CD14-positive monocyte (primary cell): ENCODE results near the gene KRTAP5-3. TPM values are rescaled to one million over a fixed set of nuclear protein-coding genes. Genes with fewer than 3 reads are reported as not detected.
A peak's percentile ranks its signal among the peaks of the same experiment; 100 is the strongest.

Experiments
- DNase-seq, 3 donors: peaks; one replicate each; pipeline ENCODE4 v3.0.0-alpha.2; 2011 to 2022
- H2AFZ ChIP-seq: 2 replicates; pipeline ENCODE4 v1.6.0; 2012; ENCODE audit warnings: mild to moderate bottlenecking, low read depth, low read length, inconsistent platforms; ENCODE audit not compliant: insufficient read depth, poor library complexity, severe bottlenecking
- H3K27ac ChIP-seq, 2 donors: 1 replicate in 1 of 2; 2 replicates in 1 of 2; pipeline ENCODE4 v1.5.1; 2012 to 2013; ENCODE audit warnings: low read length in 2 of 2, control low read depth in 1 of 2, inconsistent platforms in 1 of 2, low read depth in 1 of 2, mild to moderate bottlenecking in 1 of 2
- H3K27me3 ChIP-seq, 2 donors: one replicate each; pipeline versions ENCODE4 v1.6.0 to v1.6.1; 2011 to 2013; ENCODE audit warnings: low read length in 2 of 2; ENCODE audit not compliant: control insufficient read depth in 2 of 2, insufficient read depth in 2 of 2
- H3K36me3 ChIP-seq, 2 donors: replicated peaks in 1 of 2; 1 replicate in 1 of 2; 2 replicates in 1 of 2; pipeline versions ENCODE4 v1.5.1 to v1.6.1; 2012 to 2013; ENCODE audit warnings: low read length in 2 of 2, control low read depth in 1 of 2, inconsistent platforms in 1 of 2, mild to moderate bottlenecking in 1 of 2; ENCODE audit not compliant: insufficient read depth in 2 of 2, control insufficient read depth in 1 of 2
- H3K4me1 ChIP-seq, 2 donors: 1 replicate in 1 of 2; 2 replicates in 1 of 2; pipeline versions ENCODE4 v1.5.1 to v1.6.1; 2012 to 2013; ENCODE audit warnings: low read length in 2 of 2, control low read depth in 1 of 2, inconsistent platforms in 1 of 2, mild to moderate bottlenecking in 1 of 2, moderate library complexity in 1 of 2; ENCODE audit not compliant: insufficient read depth in 2 of 2, control insufficient read depth in 1 of 2
- H3K4me2 ChIP-seq: replicated peaks from 2 replicates; pipeline ENCODE3; 2012; ENCODE audit warnings: low read length, moderate library complexity, mild to moderate bottlenecking; ENCODE audit not compliant: poor library complexity, severe bottlenecking; ENCODE audit errors: extremely low read depth
- H3K4me3 ChIP-seq, 3 experiments: fragments of 200-600 bp in 1 of 3; sonication (generic) in 1 of 3; replicated peaks in 1 of 3; 1 replicate in 2 of 3; 2 replicates in 1 of 3; pipeline ENCODE4 v1.5.1; 2011 to 2013; ENCODE audit warnings: low read length in 3 of 3, mild to moderate bottlenecking in 3 of 3, control low read depth in 2 of 3, low read depth in 2 of 3, inconsistent platforms in 1 of 3, moderate library complexity in 1 of 3
- H3K79me2 ChIP-seq: 2 replicates; pipeline ENCODE4 v1.6.0; 2012; ENCODE audit warnings: mild to moderate bottlenecking, control low read depth, inconsistent platforms, low read length, moderate library complexity; ENCODE audit not compliant: insufficient read depth
- H3K9ac ChIP-seq: 2 replicates; pipeline ENCODE4 v1.6.0; 2017; ENCODE audit warnings: low read length, mild to moderate bottlenecking; ENCODE audit not compliant: insufficient read depth, poor library complexity, severe bottlenecking
- H3K9me3 ChIP-seq, 2 donors: replicated peaks in 1 of 2; 1 replicate in 1 of 2; 2 replicates in 1 of 2; pipeline versions ENCODE4 v1.5.1 to v1.6.1; 2012 to 2013; ENCODE audit warnings: low read length in 2 of 2, control low read depth in 1 of 2; ENCODE audit not compliant: control insufficient read depth in 1 of 2, insufficient read depth in 1 of 2
- H4K20me1 ChIP-seq: 2 replicates; pipeline ENCODE4 v1.6.0; 2012; ENCODE audit warnings: mild to moderate bottlenecking, low read length, control low read depth, moderate library complexity; ENCODE audit not compliant: insufficient read depth
- H3K27ac Mint-ChIP-seq, 7 donors: one replicate each; pipeline ENCODE4 v1.8.0; 2020; ENCODE audit warnings: mild to moderate bottlenecking in 7 of 7, mixed read lengths in 7 of 7, moderate library complexity in 6 of 7, inconsistent platforms in 2 of 7
- H3K27me3 Mint-ChIP-seq, 3 donors: one replicate each; pipeline ENCODE4 v1.8.0; 2021 to 2022; ENCODE audit warnings: low read depth in 3 of 3, mild to moderate bottlenecking in 3 of 3, mixed read lengths in 3 of 3, moderate library complexity in 3 of 3, inconsistent platforms in 1 of 3
- H3K36me3 Mint-ChIP-seq, 2 donors: one replicate each; pipeline ENCODE4 v1.8.0; 2020; ENCODE audit warnings: mixed read lengths in 2 of 2, inconsistent platforms in 1 of 2, mild to moderate bottlenecking in 1 of 2
- H3K4me1 Mint-ChIP-seq: one replicate; pipeline ENCODE4 v1.8.0; 2020; ENCODE audit warnings: mild to moderate bottlenecking, mixed read lengths
- H3K4me3 Mint-ChIP-seq, 2 donors: one replicate each; pipeline ENCODE4 v1.8.0; 2020; ENCODE audit warnings: mild to moderate bottlenecking in 2 of 2, mixed read lengths in 2 of 2, moderate library complexity in 1 of 2
- H3K9me3 Mint-ChIP-seq, 7 donors: one replicate each; pipeline ENCODE4 v1.8.0; 2020 to 2022; ENCODE audit warnings: mixed read lengths in 7 of 7, mild to moderate bottlenecking in 6 of 7, moderate library complexity in 6 of 7, inconsistent platforms in 2 of 7
- CTCF ChIP-seq: fragments of 200-600 bp; IDR thresholded peaks from one replicate; pipeline ENCODE4 v1.8.0; 2022; ENCODE audit warnings: antibody characterized with exemption, mild to moderate bottlenecking
- WGBS: methylation state at CpG from one replicate; pipeline ENCODE4 v1.1.5; 2013; ENCODE audit warnings: missing lambda C conversion rate; ENCODE audit not compliant: insufficient coverage; 5-methylcytosine and 5-hydroxymethylcytosine counted together
- intact Hi-C, 2 donors: fragments of 100-400 bp; cut with micrococcal nuclease; formaldehyde crosslinking; loops; one replicate each; pipeline versions ENCODE4 v1.15.0 to v1.15.1; 2023
- polyA plus RNA-seq, 3 donors: library from polyadenylated mRNA; depleted of rRNA in 1 of 3; unstranded in 2 of 3; stranded (reverse) in 1 of 3; fragments of 300-500 nt in 2 of 3; fragments of >200 nt in 1 of 3; fragmentation: Illumina TruSeq in 2 of 3; gene quantifications; 1 replicate in 2 of 3; 2 replicates in 1 of 3; pipeline ENCODE4 v1.2.3, GENCODE V29; 2012 to 2021

KRTAP5-3 gene
- polyA plus RNA-seq, 3 donors, result not detected

- H3K36me3 ChIP-seq, result no peaks in the 10 kb centered on the region
- peak overlapping the region in 2 of 3 experiments; percentile 1 to 30 for H3K4me3 ChIP-seq
- no peak overlapping the region for H2AFZ ChIP-seq
- H3K9ac ChIP-seq, result no peak overlapping the region
- peaks cover 53 to 81% (median 57%) of the 10 kb centered on the region in 3 donors for H3K27me3 Mint-ChIP-seq
- WGBS, result 6% methylated on average over 43 of the region's 58 CpGs
- no peaks in the 10 kb centered on the region for H4K20me1 ChIP-seq
- peak overlapping the region; percentile 50 to 70 for H3K4me3 Mint-ChIP-seq
- peaks cover 0 to 11% of the 10 kb centered on the region in 2 donors for H3K9me3 ChIP-seq
- H3K9me3 Mint-ChIP-seq, result peaks cover 0 to 9% (median 2%) of the 10 kb centered on the region in 7 donors
- H3K27ac Mint-ChIP-seq, result no peak overlapping the region
- intact Hi-C loops, result loop anchor here (5.0 to 10.0 kb wide), 3 partner anchors 259 to 369 kb away; no protein-coding TSS in a partner anchor
- no peaks in the 10 kb centered on the region for H3K79me2 ChIP-seq
- no peak for TF ChIP-seq CTCF
- H3K27me3 ChIP-seq, result peaks cover 27 to 62% of the 10 kb centered on the region in 2 donors
- no peak overlapping the region for H3K27ac ChIP-seq
- peak overlapping the region; percentile 33 for H3K4me2 ChIP-seq
- H3K4me1 Mint-ChIP-seq, result no peaks in the 10 kb centered on the region
- H3K36me3 Mint-ChIP-seq, result no peaks in the 10 kb centered on the region
- DNase-seq, result no peak
- H3K4me1 ChIP-seq, result peaks cover 6 to 24% of the 10 kb centered on the region in 2 donors
Measured at GRCh38 chr11:1570896-1571759, 37.1 kb downstream of the KRTAP5-3 start.

- H3K27me3 Mint-ChIP-seq, result peaks cover 47 to 78% (median 57%) of the 10 kb centered on the region in 3 donors
- DNase-seq, result no peak
- no peak overlapping the region for H3K4me3 ChIP-seq
- no peaks in the 10 kb centered on the region for H3K36me3 Mint-ChIP-seq
- H3K27ac ChIP-seq, result no peak overlapping the region
- no peak for TF ChIP-seq CTCF
- intact Hi-C loops, result loop anchor here (5.0 to 10.0 kb wide), 3 partner anchors 258 to 368 kb away; no protein-coding TSS in a partner anchor
- peaks cover 27 to 63% of the 10 kb centered on the region in 2 donors for H3K27me3 ChIP-seq
- H3K4me3 Mint-ChIP-seq, result peak overlapping the region; percentile 34 to 70
- no peak overlapping the region for H3K4me2 ChIP-seq
- 81% methylated on average over 7 of the region's 8 CpGs for WGBS
- H3K27ac Mint-ChIP-seq, result no peak overlapping the region
- no peaks in the 10 kb centered on the region for H3K79me2 ChIP-seq
- no peaks in the 10 kb centered on the region for H3K4me1 Mint-ChIP-seq
- H3K9ac ChIP-seq, result no peak overlapping the region
- H4K20me1 ChIP-seq, result no peaks in the 10 kb centered on the region
- H3K9me3 ChIP-seq, result peaks cover 0 to 11% of the 10 kb centered on the region in 2 donors
- H3K9me3 Mint-ChIP-seq, result peaks cover 0 to 9% (median 2%) of the 10 kb centered on the region in 7 donors
- H2AFZ ChIP-seq, result no peak overlapping the region
- H3K4me1 ChIP-seq, result peaks cover 6 to 24% of the 10 kb centered on the region in 2 donors
- no peaks in the 10 kb centered on the region for H3K36me3 ChIP-seq
Measured at GRCh38 chr11:1570531-1570895, 37.8 kb downstream of the KRTAP5-3 start.
